Measurements from ENCODE around the gene IGSF11.

DNA sequence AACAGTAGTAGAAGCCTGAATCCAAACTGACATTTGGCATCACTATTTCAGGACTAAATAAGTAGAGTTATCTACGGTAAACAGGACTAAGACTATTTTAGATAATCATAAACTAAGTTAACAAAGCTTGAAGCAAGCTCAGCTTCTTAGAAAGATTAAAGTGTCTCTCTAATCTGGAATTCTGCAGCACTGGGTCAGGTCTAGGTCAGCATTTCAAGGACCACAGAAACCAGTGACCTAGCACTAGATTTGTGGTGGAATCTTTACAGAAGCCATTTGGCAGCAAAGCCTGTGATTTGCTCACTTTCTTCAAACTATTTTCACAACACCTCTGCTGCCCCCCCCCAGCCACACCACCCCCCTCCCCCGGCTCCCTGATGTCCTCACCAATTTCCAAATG is 37.5 kb downstream of the IGSF11 start:
- no peak for TF ChIP-seq POLR2AphosphoS5 (IDR thresholded peaks at IDR 0.05)
- TF ChIP-seq CTCF (IDR thresholded peaks at IDR 0.05) = no peak
